GM13977 (cell line): ENCODE data around the gene ISM1.
"Not testable (repeated sequence)": the region's sequence is repeated elsewhere in the genome, so short reads cannot be mapped to it uniquely, and the experiment has no call there.

Experiments
- DNase-seq: peaks from one replicate; pipeline ENCODE4 v3.0.0; 2012; ENCODE audit warnings: low spot score
- CTCF ChIP-seq: IDR thresholded peaks from 2 replicates; pipeline ENCODE4 v1.5.1; 2012; ENCODE audit warnings: mild to moderate bottlenecking, control low read depth; ENCODE audit not compliant: insufficient read depth; ENCODE audit errors: extremely low read depth, missing control alignments
- in situ Hi-C: fragments of 300-500 bp; cut with MboI; formaldehyde crosslinking; loops from one replicate; pipeline ENCODE4 v1.12.0; 2022; ENCODE audit warnings: low sequenced_read_pairs, low pct_unique_long_range_greater_than_20kb, mixed read lengths, inconsistent platforms; ENCODE audit not compliant: unreplicated experiment

Gene ISM1

DNA sequence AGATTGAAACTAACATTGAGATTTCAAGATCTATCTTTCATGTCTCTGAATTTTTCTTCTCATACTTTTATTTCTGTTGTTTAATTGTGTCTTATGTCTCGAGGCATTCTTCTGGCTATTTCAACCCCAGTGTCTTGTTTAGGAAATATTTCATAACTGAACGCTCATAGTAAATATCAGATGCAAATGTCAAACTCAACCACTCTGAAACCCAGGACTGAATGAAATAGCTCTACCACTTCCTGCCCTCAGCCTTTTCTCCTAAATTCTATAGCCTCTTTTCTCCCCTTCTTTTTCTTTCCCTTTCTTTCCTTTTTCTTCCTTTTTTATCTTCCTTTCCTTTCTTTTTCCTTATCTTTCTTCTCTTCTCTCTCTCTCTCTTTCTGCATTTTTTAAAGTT lies 7.7 kb downstream of the ISM1 start:
- DNase-seq: no peak
- in situ Hi-C loops: no loop called here
- no peak for TF ChIP-seq CTCF

GRCh38 chr20:13229538-13229937 lies 8.5 kb downstream of the ISM1 start:
- in situ Hi-C loops: no loop called here
- no peak for DNase-seq
- TF ChIP-seq CTCF: no peak

DNA sequence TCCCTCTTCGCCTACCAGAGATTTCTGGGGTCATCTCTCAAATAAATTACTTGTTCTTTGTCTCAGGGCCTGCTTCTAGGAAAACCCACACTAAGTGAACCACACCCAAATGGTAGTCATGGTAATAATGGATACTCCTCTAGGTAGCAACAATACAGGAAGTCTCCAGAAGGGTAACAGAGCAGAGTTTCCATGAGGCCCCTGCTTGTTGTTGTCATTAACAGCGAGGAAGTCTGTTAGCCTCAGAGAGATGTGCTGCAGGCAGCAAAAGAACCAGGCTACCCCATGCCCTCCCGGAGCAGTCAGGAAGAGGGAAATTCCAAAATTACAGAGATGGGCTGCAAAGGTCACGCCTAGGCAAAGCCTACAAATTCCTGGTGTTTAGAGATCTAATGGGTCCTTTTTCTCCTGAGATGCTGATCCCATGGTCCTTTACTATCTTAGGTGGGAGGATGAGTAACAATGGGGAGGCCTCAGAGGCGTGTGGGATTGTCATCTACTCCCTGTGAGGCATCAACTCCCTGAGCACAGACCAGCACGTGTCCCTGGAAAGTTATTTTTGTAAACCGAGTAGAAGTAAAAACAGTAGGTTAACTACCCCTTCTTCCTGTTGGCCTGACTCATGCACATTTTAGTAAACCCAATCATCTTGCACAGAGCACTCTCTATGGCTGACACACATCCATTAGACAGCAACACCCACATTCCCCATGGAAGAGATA lies 10.1 kb downstream of the ISM1 start:
- DNase-seq: no peak
- in situ Hi-C loops: no loop called here
- no peak for TF ChIP-seq CTCF

- TF ChIP-seq CTCF: no peak
- in situ Hi-C loops: no loop called here
- no peak for DNase-seq
Measured at GRCh38 chr20:13232999-13233398, 11.9 kb downstream of the ISM1 start.

GRCh38 chr20:13234961-13235360 lies 13.9 kb downstream of the ISM1 start:
- in situ Hi-C loops: no loop called here
- no peak for TF ChIP-seq CTCF
- DNase-seq: no peak

- in situ Hi-C loops, DNase-seq: not testable (repeated sequence)
Measured at GRCh38 chr20:13236360-13236759, 15.3 kb downstream of the ISM1 start.

DNA sequence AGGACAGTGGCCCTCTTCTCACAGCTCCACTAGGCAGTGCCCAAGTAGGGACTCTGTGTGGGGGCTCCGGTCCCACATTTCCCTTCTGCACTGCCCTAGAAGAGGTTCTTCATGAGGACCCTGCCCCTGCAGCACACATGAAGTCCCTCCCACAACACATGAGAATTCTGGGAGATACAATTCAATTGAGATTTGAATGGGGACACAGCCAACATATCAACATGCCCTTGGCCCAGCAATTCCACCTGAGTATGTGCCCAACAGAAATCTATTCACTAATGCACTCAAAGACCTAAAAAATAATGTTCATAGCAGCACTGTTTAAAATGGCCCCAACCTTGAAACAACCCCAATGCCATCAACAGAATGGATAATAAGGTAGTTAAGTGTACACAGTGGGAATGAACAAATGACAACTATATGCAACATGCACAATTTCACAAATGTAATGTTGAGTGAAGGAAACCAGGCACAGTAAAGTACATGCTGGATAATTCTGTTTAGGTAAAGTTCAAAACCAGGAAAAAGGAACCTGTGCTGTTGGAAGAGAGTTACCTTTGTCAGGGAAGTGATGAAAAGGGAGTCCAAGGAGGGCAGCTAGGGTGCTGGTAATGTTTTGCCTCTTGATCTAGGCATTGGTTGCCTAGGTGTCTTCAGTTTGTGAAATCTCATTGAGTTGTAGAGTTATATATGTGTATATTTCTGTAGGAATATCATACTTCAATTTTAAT lies 16.1 kb downstream of the ISM1 start:
- DNase-seq: no peak
- in situ Hi-C loops: no loop called here
- TF ChIP-seq CTCF: no peak
